Epithelial cell of esophagus (primary cell): ENCODE measurements around the gene TSPAN5.

Experiments
- DNase-seq: peaks from one replicate; pipeline ENCODE4 v3.0.0; 2010; ENCODE audit warnings: low read depth
- H3K4me3 ChIP-seq: 2 replicates; pipeline ENCODE4 v1.5.1; 2011; ENCODE audit warnings: mild to moderate bottlenecking, low read length, control low read depth
- CTCF ChIP-seq: IDR thresholded peaks from 2 replicates; pipeline ENCODE4 v1.5.1; 2011; ENCODE audit warnings: low read depth, mild to moderate bottlenecking, low read length, control low read depth, inconsistent platforms; ENCODE audit not compliant: insufficient read depth; ENCODE audit errors: missing control alignments

The TSPAN5 gene

GRCh38 chr4:98646422-98646821 lies 12.0 kb downstream of the TSPAN5 start:
- no peak for TF ChIP-seq CTCF
- no peak for DNase-seq
- H3K4me3 ChIP-seq: no peak overlapping the region

- no peak overlapping the region for H3K4me3 ChIP-seq
- no peak for DNase-seq
- no peak for TF ChIP-seq CTCF
Observed at GRCh38 chr4:98645527-98645926, 12.9 kb downstream of the TSPAN5 start.

GRCh38 chr4:98643755-98644154 lies 14.7 kb downstream of the TSPAN5 start:
- no peak for TF ChIP-seq CTCF
- no peak overlapping the region for H3K4me3 ChIP-seq

GRCh38 chr4:98642991-98643426 lies 15.4 kb downstream of the TSPAN5 start:
- no peak overlapping the region for H3K4me3 ChIP-seq
- TF ChIP-seq CTCF: no peak
- DNase-seq: peak; percentile 96

More at GRCh38 chr4:98643755-98644154, 14.7 kb downstream of the TSPAN5 start:
- no peak for DNase-seq

GRCh38 chr4:98641906-98642668 lies 16.3 kb downstream of the TSPAN5 start:
- DNase-seq: no peak
- H3K4me3 ChIP-seq: no peak overlapping the region
- no peak for TF ChIP-seq CTCF

- H3K4me3 ChIP-seq: no peak overlapping the region
- TF ChIP-seq CTCF: no peak
- no peak for DNase-seq
Observed at GRCh38 chr4:98641376-98641775, 17.0 kb downstream of the TSPAN5 start.

- H3K4me3 ChIP-seq: no peak overlapping the region
- DNase-seq: no peak
- no peak for TF ChIP-seq CTCF
Observed at GRCh38 chr4:98639523-98639922, 18.9 kb downstream of the TSPAN5 start.
